Central memory CD8-positive, alpha-beta T cell (primary cell): ENCODE results near the gene ZNF575.

Source experiments
- ATAC-seq: fragments of 150-1000 bp; cut with Tn5 transposase; replicated peaks from 2 replicates; pipeline ENCODE4 v1.10.0; 2022; ENCODE audit warnings: mild to moderate bottlenecking, moderate FRiP score, moderate number of reproducible peaks; ENCODE audit not compliant: poor library complexity, severe bottlenecking; ENCODE audit errors: extremely low read depth
- DNase-seq, 2 donors: peaks; one replicate each; pipeline ENCODE4 v3.0.0; 2021; ENCODE audit warnings: low spot score in 2 of 2
- H3K27ac Mint-ChIP-seq: one replicate; pipeline ENCODE4 v1.8.0; 2022; ENCODE audit warnings: low read depth, mild to moderate bottlenecking, moderate library complexity, mixed read lengths
- H3K27me3 Mint-ChIP-seq: one replicate; pipeline ENCODE4 v1.8.0; 2022; ENCODE audit warnings: mixed read lengths
- H3K36me3 Mint-ChIP-seq: one replicate; pipeline ENCODE4 v1.8.0; 2022; ENCODE audit warnings: mild to moderate bottlenecking, moderate library complexity, mixed read lengths; ENCODE audit not compliant: insufficient read depth
- H3K4me1 Mint-ChIP-seq: one replicate; pipeline ENCODE4 v1.8.0; 2022; ENCODE audit warnings: mixed read lengths
- H3K4me3 Mint-ChIP-seq: one replicate; pipeline ENCODE4 v1.8.0; 2022; ENCODE audit warnings: mild to moderate bottlenecking, moderate library complexity, mixed read lengths
- H3K9me3 Mint-ChIP-seq: one replicate; pipeline ENCODE4 v1.8.0; 2022; ENCODE audit warnings: mixed read lengths

ZNF575 gene

GRCh38 chr19:43532962-43533545 is at the start of gene ZNF575:
Gene ZNF575, plus strand, starts transcription at chr19:43533188. Its CDS starts 1,235 bp downstream, at chr19:43534423.
- Mint-ChIP-seq H3K36me3 (peaks cover 10% of the 10 kb centered on the region), H3K4me1 (peaks cover 23% of the 10 kb centered on the region), H3K9me3 (no peaks in the 10 kb centered on the region), H3K27ac (peak within 1 kb of the TSS; percentile 89), H3K4me3 (peak within 1 kb of the TSS; percentile 89), H3K27me3 (no peaks in the 10 kb centered on the region)
- DNase-seq (peak; percentile 59 to 64), ATAC-seq (peak; percentile 62)

GRCh38 chr19:43483281-43483680 is 49.7 kb upstream of the ZNF575 start:
- H3K27me3 Mint-ChIP-seq, result no peaks in the 10 kb centered on the region
- DNase-seq (no peak), ATAC-seq (no peak)
- H3K27ac Mint-ChIP-seq, result no peak overlapping the region
- H3K4me1 Mint-ChIP-seq, result no peaks in the 10 kb centered on the region
- peaks cover 12% of the 10 kb centered on the region for H3K36me3 Mint-ChIP-seq
- no peak overlapping the region for H3K4me3 Mint-ChIP-seq
- no peaks in the 10 kb centered on the region for H3K9me3 Mint-ChIP-seq

DNA sequence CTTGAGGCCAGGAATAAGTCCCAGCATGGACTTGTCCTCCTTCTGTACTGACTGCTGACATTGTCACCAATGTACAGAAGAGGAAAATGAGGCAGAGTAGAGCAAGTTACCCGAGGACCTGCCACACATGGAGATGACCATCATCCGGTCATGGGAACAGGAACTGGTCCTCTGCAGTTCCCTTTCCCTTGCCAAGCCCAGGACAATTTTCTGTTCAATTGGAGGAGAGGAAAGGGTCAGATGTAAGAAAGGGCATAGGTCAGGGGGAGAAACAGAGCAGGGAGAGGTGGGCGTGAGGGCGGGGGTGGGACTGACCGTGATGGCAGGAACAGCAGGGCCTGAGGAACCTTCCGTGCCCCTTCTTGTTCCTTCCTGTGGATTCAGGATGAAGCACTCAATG is 47.0 kb upstream of the ZNF575 start:
- no peak for DNase-seq
- no peak overlapping the region for H3K4me3 Mint-ChIP-seq
- no peak overlapping the region for H3K27ac Mint-ChIP-seq
- no peaks in the 10 kb centered on the region for H3K27me3 Mint-ChIP-seq
- ATAC-seq, result no peak
- H3K36me3 Mint-ChIP-seq, result peaks cover 8% of the 10 kb centered on the region
- no peaks in the 10 kb centered on the region for H3K9me3 Mint-ChIP-seq
- H3K4me1 Mint-ChIP-seq, result no peaks in the 10 kb centered on the region

- Mint-ChIP-seq H3K9me3 (no peaks in the 10 kb centered on the region), H3K36me3 (peaks cover 8% of the 10 kb centered on the region), H3K27me3 (no peaks in the 10 kb centered on the region), H3K4me1 (no peaks in the 10 kb centered on the region), H3K27ac (no peak overlapping the region), H3K4me3 (no peak overlapping the region)
- no peak for ATAC-seq
- DNase-seq, result no peak
Measured at GRCh38 chr19:43486412-43486811, 46.6 kb upstream of the ZNF575 start.

GRCh38 chr19:43488179-43488578 is 44.8 kb upstream of the ZNF575 start:
- ATAC-seq (no peak), DNase-seq (no peak)
- no peaks in the 10 kb centered on the region for H3K27me3 Mint-ChIP-seq
- H3K36me3 Mint-ChIP-seq, result peaks cover 6% of the 10 kb centered on the region
- no peaks in the 10 kb centered on the region for H3K4me1 Mint-ChIP-seq
- H3K4me3 Mint-ChIP-seq, result no peak overlapping the region
- H3K9me3 Mint-ChIP-seq, result no peaks in the 10 kb centered on the region
- no peak overlapping the region for H3K27ac Mint-ChIP-seq

GRCh38 chr19:43489310-43489709 is 43.7 kb upstream of the ZNF575 start:
- H3K4me1 Mint-ChIP-seq, result no peaks in the 10 kb centered on the region
- no peak for ATAC-seq
- no peak for DNase-seq
- no peak overlapping the region for H3K27ac Mint-ChIP-seq
- H3K27me3 Mint-ChIP-seq, result no peaks in the 10 kb centered on the region
- H3K4me3 Mint-ChIP-seq, result no peak overlapping the region
- H3K9me3 Mint-ChIP-seq, result no peaks in the 10 kb centered on the region
- H3K36me3 Mint-ChIP-seq, result peaks cover 6% of the 10 kb centered on the region

- Mint-ChIP-seq H3K4me3 (no peak overlapping the region), H3K27ac (no peak overlapping the region), H3K36me3 (peaks cover 6% of the 10 kb centered on the region), H3K9me3 (no peaks in the 10 kb centered on the region), H3K4me1 (no peaks in the 10 kb centered on the region), H3K27me3 (no peaks in the 10 kb centered on the region)
- ATAC-seq (no peak), DNase-seq (no peak)
Measured at GRCh38 chr19:43489979-43490599, 42.9 kb upstream of the ZNF575 start.

GRCh38 chr19:43490759-43491158 is 42.2 kb upstream of the ZNF575 start:
- H3K4me1 Mint-ChIP-seq, result no peaks in the 10 kb centered on the region
- no peak overlapping the region for H3K27ac Mint-ChIP-seq
- no peaks in the 10 kb centered on the region for H3K27me3 Mint-ChIP-seq
- H3K4me3 Mint-ChIP-seq, result no peak overlapping the region
- H3K9me3 Mint-ChIP-seq, result no peaks in the 10 kb centered on the region
- peaks cover 10% of the 10 kb centered on the region for H3K36me3 Mint-ChIP-seq
- ATAC-seq (no peak), DNase-seq (no peak)

DNA sequence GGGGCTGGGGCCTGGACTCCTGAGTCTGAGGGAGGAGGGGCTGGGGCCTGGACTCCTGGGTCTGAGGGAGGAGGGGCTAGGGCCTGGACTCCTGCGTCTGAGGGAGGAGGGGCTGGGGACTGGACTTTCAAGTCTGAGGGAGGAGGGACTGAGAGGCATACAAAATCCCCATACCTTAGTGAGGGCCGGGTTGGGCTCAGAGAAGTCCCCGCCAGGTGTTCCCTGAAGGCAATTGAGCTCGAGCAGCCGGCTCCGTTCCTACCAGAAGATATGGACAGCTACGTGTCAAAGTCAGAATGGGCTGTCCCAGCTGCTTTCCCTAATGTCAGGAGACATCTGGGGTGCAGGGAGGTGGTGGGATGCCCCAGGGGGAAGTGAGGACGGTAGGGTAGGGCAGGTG is 37.9 kb upstream of the ZNF575 start:
- H3K9me3 Mint-ChIP-seq, result no peaks in the 10 kb centered on the region
- no peak overlapping the region for H3K4me3 Mint-ChIP-seq
- H3K36me3 Mint-ChIP-seq, result peaks cover 16% of the 10 kb centered on the region
- ATAC-seq (no peak), DNase-seq (no peak)
- H3K4me1 Mint-ChIP-seq, result peaks cover 10% of the 10 kb centered on the region
- H3K27ac Mint-ChIP-seq, result no peak overlapping the region
- H3K27me3 Mint-ChIP-seq, result no peaks in the 10 kb centered on the region

- H3K36me3 Mint-ChIP-seq, result peaks cover 17% of the 10 kb centered on the region
- ATAC-seq, result no peak
- H3K27ac Mint-ChIP-seq, result no peak overlapping the region
- no peaks in the 10 kb centered on the region for H3K27me3 Mint-ChIP-seq
- no peak overlapping the region for H3K4me3 Mint-ChIP-seq
- H3K4me1 Mint-ChIP-seq, result peaks cover 10% of the 10 kb centered on the region
- no peaks in the 10 kb centered on the region for H3K9me3 Mint-ChIP-seq
- no peak for DNase-seq
Measured at GRCh38 chr19:43496960-43497359, 36.0 kb upstream of the ZNF575 start.

GRCh38 chr19:43498233-43498842 is 34.6 kb upstream of the ZNF575 start:
- no peak overlapping the region for H3K4me3 Mint-ChIP-seq
- H3K27ac Mint-ChIP-seq, result peak overlapping the region; percentile 54
- DNase-seq (no peak), ATAC-seq (no peak)
- H3K36me3 Mint-ChIP-seq, result peaks cover 20% of the 10 kb centered on the region
- H3K27me3 Mint-ChIP-seq, result no peaks in the 10 kb centered on the region
- peaks cover 23% of the 10 kb centered on the region for H3K4me1 Mint-ChIP-seq
- H3K9me3 Mint-ChIP-seq, result no peaks in the 10 kb centered on the region

DNA sequence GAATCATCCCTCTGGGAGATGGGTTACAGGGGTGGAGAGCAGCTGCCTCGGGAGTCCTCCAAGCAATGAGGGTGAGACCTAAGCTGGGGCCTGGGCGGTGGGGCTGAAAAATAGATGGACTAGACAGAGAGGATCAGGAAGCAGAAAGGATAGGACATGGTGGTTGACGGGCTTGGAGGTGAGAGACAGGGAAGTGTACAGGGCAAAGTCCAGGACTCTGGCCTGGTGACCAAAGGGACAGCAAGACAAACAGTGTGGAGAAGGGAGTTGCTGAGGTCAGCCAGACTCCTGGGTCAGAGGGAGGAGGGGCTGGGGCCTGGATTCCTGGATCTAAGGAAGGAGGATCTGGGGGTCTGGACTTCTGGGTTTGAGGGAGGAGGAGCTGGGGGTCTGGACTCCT is 33.9 kb upstream of the ZNF575 start:
- DNase-seq, result no peak
- Mint-ChIP-seq H3K4me1 (peaks cover 27% of the 10 kb centered on the region), H3K27ac (no peak overlapping the region), H3K4me3 (no peak overlapping the region), H3K9me3 (no peaks in the 10 kb centered on the region), H3K36me3 (peaks cover 20% of the 10 kb centered on the region), H3K27me3 (no peaks in the 10 kb centered on the region)
- no peak for ATAC-seq
